IPS DF 19.7 (cell line): ENCODE measurements around the gene SLC17A3.

Experiments
- DNase-seq: peaks from one replicate; pipeline ENCODE4 v3.0.0-alpha.2; 2013; ENCODE audit warnings: low read depth, low spot score

The SLC17A3 gene

DNA sequence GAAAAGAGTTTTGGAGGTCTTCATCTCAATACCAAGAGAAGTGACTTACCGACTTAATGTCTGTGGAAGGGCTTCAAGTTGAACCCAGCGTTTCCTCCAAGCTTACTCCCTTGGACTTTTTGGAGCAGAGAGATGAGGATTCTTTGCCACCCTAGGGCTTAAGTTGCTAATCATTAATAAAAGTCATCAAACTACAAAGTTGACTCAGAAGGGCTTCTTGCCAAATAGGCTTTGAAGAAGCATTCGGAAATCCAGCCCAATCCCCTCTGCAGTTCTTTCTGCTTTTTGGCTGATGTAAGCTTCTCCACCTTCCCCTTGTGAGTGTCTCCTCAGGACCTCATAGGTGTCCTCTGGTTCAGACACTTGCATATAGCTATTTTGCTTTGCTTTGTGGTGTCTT, at the start of gene SLC17A3:
SLC17A3 (minus strand) TSS at position 126 of the 400 bp plus-strand sequence. CDS start 5,856 bp downstream, outside the sequence.
- DNase-seq, result no peak

GRCh38 chr6:25922301-25922700, 48.3 kb upstream of the SLC17A3 start:
- DNase-seq, result no peak

- no peak for DNase-seq
These were observed 47.6 kb upstream of the SLC17A3 start for GRCh38 chr6:25921525-25922203.

GRCh38 chr6:25919657-25920056, 45.6 kb upstream of the SLC17A3 start:
- DNase-seq, result no peak

DNA sequence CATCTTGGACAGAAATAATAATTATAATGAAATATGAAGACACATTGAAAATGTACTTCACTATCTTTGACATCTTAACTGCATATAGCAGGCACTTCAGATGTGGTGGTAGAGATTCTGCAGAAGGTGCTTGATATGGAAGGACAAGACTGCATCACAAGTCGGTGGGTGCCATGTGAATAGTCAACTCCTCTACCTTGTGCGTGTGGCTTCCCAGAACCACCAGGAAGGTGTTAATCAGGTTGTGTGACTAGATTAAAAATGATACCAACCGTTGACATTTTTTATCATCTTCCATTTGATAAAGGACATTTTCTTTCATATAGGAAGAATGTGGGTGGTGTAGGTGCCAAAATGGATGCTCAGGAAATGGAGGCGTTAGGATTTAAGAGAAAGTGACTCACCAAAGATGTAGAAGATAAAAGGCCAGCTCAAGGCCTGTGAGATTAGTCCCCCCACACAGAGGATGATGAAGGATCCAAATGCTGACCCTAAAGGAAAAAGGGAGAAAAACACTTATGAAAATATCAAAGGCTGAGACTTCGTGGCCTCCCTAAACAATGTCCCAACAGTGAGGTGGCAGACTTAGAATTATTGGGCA, 44.1 kb upstream of the SLC17A3 start:
- DNase-seq, result no peak

DNA sequence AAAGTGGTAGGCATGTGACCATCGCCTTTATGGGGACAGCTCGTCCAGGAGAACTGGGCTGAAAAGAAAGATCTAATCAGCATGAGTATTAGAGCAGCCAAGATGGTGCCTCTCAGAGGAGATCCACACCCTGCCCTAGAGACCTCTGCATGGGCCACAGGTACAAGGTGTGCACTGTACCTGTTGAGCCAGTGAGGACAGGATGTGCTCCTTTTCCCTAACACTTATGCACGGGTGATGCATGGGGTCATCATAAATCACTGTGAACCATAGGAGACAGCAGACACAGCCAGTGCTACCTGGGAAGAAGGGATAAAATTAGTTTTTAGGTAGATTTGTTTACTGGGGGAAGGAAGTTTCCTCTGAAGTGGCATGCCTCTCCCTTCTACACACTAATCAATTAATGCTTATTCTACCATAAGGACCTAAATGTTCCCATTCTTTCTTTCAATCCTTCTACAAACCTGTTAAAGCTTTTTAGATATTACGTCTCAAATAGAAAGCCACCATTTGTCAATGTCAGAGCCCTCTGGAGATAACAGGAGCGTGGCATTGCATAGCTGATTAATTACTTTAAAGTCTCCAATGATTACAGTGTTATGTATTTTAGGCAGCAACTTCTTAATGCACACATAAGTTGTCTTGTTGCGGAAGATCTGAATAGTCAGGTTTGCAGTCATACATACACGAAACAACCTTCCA, 42.9 kb upstream of the SLC17A3 start:
- no peak for DNase-seq

DNA sequence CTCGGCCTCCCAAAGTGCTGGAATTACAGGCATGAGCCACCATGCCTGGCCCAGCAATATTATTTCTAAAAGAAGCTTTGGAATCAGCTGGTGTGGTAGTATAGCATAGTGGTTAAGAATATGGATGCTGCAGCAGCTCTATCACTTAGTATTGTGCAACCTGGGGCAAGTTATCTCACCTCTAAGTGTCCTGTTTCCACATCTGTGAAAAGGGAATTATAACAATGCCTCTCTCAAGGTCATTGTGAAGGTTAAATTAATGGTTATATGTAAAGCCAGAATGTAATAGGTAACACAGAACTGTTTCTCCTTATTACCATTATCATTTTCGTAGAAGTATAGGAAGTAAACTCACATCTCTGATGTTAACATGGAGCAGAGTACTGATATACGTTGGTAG, 42.3 kb upstream of the SLC17A3 start:
- no peak for DNase-seq

- no peak for DNase-seq
These were observed 39.7 kb upstream of the SLC17A3 start for GRCh38 chr6:25913741-25914140.

GRCh38 chr6:25911351-25911750, 37.3 kb upstream of the SLC17A3 start:
- DNase-seq, result no peak

GRCh38 chr6:25907475-25908014, 33.5 kb upstream of the SLC17A3 start:
- no peak for DNase-seq

DNA sequence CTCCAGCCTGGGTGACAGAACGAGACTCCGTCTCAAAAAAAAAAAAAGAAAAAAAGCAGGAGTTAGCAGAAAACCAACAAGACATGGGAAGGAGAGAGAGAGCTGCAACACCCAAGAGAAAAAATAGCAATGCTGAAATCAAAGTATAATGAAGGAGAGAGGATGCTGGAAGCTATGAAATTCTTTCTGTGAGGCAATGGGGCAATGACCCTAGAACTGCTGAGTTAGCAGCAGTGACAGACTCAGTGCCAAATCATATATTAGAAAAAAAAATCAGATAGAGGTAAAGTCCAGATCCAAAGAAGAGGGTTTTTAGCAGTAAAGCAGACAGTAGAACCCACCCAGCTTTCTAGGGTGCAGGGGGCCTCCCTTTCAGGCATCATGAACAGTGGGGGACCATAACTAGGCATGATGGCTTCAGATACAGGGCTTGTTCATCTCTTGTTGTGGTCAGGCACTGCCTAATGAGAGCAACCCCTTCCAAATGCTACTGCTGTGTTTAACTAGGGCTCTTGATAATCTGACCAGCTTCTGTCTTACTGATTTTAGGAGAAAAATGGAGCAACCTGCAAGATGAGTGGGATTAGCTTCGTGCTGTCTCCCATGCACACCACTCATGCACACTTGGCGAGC, 29.5 kb upstream of the SLC17A3 start:
- DNase-seq, result no peak

- DNase-seq, result no peak
These were observed 28.0 kb upstream of the SLC17A3 start for GRCh38 chr6:25902071-25902470.

- no peak for DNase-seq
These were observed 26.8 kb upstream of the SLC17A3 start for GRCh38 chr6:25900843-25901242.

- DNase-seq, result no peak
These were observed 25.8 kb upstream of the SLC17A3 start for GRCh38 chr6:25899580-25900408.

- DNase-seq, result peak; percentile 45
These were observed 25.1 kb upstream of the SLC17A3 start for GRCh38 chr6:25899123-25899522.

GRCh38 chr6:25898289-25898977, 24.4 kb upstream of the SLC17A3 start:
- no peak for DNase-seq

DNA sequence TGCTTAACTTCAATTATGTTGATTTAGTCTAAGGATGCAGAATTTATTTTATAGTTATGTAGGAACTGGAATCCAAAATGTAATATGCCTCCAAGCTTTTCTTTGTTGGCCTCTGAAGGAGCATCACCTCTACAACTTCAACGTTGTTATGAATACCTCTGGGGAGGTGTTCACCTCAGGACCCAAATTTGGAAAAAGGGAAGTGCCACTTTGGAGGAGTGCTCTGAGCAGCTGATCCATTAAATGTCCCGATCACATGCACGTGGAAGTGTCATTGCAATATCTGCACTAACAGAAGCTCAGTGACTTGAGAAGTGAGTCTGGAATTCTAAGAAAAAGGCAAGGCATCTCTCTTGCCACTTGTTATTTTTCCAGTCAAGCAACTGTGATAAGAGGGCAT, 22.2 kb upstream of the SLC17A3 start:
- no peak for DNase-seq

GRCh38 chr6:25895771-25896170, 21.7 kb upstream of the SLC17A3 start:
- no peak for DNase-seq

DNA sequence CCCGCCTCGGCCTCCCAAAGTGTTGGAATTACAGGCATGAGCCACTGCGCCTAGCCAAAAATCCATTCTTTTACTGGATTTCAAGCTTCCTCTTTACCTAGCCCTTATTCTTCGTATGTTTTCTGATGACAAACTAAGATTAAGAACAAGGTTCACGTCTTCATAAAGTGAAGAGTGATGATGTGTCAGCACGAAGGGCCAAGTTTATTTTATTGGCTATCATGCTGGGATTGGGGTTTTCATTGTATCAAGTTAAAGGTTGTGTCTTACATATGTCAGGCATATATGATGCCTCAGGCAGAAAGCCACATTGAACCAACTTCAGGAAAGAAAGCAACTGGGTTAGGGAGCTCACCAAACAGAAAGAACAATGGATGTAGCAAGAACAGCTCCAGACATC, 19.7 kb upstream of the SLC17A3 start:
- DNase-seq, result no peak

- DNase-seq, result no peak
These were observed 18.8 kb upstream of the SLC17A3 start for GRCh38 chr6:25892877-25893276.
